Measurements from ENCODE around the gene SETMAR.
"Not testable (repeated sequence)": the region's sequence is repeated elsewhere in the genome, so short reads cannot be mapped to it uniquely, and the experiment has no call there.

The SETMAR gene

DNA sequence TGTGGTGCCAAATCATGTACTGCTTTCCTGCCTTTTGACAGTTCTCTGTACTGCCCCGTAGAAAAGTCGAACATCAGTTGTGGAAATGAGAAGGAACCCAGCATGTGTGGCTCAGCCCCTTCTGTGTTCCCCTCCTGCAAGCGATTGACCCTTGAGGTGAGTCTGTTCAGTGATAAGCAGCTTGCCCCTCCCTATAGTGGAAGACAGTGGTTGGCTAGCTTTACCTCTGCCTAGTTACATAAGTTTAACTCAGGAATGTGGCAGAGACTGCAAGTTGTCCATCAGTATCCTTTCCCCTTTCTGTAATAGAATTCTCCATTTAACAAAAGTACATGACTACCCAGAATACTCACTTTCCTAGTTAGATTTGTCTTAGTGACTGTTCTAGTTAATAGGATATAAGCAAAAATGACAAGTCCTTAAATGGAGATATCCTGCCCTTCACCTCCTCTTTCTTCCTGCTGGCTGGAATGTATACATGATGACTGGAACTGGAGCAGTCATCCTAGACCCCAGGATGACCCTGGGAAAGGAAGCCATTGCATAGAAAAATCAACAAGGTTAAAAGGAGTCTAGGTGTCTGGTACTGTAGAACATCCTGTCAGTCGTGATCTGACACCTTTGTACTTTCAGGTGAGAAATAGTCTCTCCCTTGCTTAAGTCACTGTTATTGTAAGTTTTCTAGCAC is 10.6 kb downstream of the SETMAR start:
- no peak for DNase-seq (ENCODE audit: low read depth)

DNA sequence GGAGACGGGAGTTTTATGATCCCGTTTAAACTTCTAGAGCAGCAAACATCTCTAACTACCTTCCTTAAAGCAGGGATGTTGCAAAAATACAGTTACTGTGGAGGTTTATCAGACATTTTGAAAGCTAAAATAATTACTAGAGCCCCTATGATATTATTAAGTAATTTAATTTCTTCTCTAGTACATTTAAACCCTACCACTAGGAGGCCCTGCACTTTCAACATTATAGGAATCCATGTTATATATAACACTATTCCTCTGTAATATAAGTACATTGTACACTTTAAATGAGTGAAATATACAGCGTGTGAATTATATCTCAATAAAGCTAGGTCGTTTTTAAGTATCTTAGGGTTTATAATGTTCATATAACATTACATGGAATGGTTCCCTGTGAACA is 11.5 kb downstream of the SETMAR start:
- DNase-seq (ENCODE audit: low read depth): no peak

DNA sequence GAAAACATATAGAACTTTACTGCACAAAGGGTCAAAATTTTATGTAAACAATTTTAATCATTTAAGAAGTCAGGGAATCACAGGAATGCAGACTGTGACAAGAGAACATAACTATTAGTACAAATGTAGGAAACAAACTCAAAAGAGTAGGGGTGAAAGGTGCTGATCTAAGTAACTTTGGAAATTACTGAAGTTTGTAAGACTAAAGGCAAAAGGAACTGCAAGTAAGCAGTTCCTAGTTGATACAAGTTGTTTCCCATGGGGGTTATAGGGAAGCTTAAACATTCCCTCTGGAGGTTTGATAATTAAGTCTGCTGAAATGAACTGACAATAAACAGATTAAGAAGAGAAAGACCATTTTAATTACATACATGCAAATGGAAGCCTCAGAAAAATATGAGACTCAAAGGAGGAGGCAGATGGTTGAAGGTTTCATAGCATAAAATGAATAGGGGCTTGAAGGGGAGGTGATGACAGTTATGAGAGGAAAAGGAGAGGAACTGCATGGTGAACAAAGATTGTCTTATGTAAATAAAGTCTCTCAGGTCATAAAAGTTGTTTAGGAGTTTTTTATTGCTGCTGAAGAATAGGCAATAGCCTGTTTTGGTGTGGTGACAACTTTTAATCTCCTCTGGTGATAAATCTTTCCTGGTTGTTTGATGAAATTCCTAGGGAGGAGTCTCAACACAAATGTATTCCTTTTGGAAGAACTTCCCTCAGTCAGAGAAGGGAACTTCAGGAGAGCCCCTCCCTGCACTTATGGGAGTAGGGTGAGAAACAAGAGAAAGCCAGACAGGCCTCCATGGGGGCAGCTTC is 17.1 kb downstream of the SETMAR start:
- no peak for DNase-seq (ENCODE audit: low read depth)

DNA sequence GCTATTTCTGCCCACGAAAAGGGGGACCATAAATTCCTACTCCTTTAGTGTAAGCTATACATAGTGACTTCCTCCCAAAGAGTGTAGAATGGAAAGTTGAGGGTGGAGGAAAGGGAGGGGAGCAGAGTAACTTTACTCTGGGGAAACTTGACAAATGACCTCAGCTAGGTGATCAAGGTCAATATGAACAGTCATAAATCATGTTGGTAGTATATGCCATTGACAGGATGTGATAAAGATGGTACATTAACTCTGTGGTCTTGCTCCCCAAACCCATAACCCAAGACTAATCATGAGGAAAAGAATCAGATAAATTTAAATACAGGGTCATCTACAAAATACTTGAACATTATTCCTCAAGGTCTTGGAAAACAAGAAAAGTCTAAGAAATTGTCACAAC is 18.6 kb downstream of the SETMAR start:
- no peak for DNase-seq (ENCODE audit: low read depth)

- DNase-seq (ENCODE audit: low read depth): no peak
These were observed 19.5 kb downstream of the SETMAR start for GRCh38 chr3:4322635-4323034.

DNA sequence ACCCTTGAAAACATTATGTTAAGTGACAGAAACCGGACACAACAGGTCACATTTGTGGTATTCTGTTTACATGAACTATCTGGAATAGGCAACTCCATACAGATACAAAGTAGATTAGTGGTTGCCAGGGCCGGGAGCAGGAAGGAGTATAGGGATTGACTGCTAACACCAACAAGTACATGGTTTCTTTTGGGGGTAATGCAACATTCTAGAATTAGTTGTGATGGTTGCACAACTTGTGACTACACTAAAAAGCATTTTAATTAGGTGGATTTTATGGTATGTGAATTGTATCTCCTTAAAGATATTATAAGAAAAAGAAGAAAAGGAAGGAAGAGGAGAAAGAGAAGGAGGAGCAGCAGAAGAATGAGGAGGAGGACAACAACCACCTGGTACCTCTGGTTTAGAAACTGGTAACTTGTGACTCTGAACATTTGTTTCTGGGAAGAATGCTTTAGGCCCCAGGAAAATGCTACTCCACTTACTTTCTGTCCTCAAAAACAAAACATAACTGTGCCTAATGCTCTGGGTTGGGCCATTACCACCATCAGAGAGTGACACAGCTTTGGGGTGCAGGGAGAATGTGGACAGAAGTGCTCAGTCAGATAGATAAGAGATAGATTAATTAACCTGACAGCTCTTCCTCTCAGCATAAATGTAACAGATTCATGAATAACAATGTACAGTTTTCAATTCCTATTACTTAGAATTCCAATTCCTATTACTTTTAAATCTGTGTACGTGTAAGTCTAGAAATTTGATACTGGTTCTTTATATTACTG is 20.3 kb downstream of the SETMAR start:
- DNase-seq (ENCODE audit: low read depth): no peak

- DNase-seq (ENCODE audit: low read depth): no peak
These were observed 23.7 kb downstream of the SETMAR start for GRCh38 chr3:4326868-4327267.

- DNase-seq (ENCODE audit: low read depth): not testable (repeated sequence)
These were observed 26.6 kb downstream of the SETMAR start for GRCh38 chr3:4329806-4330205.

DNA sequence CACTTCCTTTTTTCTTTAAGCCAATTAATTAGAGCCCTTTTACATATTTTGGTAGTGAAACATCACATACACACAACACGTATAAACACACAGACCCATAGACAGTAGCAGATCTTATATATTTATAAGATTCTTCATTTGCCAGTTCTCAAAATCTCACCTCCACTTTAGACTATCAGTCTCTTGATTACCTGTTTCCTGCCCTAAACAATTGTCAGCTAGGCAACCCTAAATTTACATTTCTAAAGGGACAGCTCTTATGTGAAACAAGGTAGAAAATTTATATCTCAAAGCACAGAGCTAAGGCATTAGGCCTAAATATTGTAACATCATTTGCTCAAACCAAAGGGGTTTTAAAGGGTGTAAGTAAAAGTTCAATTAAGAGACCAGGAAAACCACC is 28.9 kb downstream of the SETMAR start:
- no peak for DNase-seq (ENCODE audit: low read depth)

GRCh38 chr3:4332574-4332973 is 29.4 kb downstream of the SETMAR start:
- no peak for DNase-seq (ENCODE audit: low read depth)

DNA sequence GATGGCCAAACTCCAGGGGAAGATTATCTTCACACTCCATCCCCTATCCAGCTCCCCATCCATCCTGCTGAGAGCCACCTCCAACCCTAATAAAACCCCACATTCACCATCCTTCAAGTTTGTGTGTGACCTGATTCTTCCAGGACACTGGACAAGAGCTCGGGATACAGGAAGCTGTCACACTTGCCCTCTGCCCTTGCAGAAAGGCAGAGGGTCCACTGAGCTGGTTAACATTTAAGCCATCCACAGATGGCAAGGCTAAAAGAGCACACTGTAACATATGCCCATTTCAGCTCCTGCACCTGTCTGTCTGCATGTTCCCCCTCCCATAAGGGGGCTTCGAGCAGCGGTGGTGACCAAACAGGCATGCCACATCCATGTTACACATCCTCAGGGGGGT is 29.8 kb downstream of the SETMAR start:
- DNase-seq (ENCODE audit: low read depth): no peak

DNA sequence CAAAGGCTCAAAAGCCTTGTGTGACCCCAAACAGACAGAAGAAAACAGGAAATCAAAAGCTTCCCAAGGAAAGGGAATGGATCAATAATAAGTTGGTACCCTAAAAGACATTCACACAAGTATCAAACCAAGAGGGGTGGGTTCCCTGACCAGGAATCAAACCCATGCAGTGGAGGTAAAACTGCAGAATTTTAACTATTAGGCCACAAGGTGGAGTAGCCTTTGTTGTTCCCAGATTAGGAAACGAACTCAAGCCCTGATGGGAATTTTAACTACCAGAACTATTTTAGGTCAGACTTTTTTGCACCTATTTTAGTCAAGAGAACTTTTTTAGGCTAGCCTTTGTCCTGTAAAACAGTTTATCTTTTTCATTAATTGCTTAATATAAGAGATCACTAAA is 31.4 kb downstream of the SETMAR start:
- DNase-seq (ENCODE audit: low read depth): no peak

GRCh38 chr3:4335840-4336562 is 32.8 kb downstream of the SETMAR start:
- no peak for DNase-seq (ENCODE audit: low read depth)

DNA sequence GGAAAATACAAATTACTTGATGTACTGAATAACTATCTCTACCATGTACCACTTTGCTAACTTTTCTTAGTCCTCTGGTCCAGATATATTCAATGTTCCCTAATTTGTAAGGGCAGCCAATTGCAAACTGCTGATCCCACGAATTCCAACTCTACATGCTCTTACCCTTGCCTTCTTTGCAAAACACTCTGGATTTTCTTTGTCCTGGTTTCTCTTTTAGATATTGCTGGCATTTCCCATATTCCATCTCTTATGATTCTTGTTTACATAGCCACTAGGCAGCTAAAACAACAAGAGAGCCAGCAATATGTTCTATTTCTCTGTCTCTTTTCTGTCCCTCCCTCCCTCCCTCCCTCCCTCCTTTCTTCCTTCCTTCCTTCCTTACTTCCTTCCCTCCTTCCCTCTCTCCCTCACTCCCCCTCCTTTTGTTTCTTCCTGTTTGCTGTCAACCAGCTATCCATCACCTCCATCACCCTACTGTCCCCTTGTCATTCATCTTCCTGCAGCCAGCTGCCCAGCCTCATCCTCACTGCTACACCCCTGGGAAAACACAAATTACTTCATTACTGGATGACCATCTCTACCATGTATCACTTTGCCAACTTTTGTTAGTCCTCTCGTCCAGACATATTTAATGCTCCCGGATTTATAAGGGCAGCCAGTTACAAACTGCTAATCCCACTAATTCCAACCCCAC is 33.8 kb downstream of the SETMAR start:
- DNase-seq (ENCODE audit: low read depth): no peak

DNA sequence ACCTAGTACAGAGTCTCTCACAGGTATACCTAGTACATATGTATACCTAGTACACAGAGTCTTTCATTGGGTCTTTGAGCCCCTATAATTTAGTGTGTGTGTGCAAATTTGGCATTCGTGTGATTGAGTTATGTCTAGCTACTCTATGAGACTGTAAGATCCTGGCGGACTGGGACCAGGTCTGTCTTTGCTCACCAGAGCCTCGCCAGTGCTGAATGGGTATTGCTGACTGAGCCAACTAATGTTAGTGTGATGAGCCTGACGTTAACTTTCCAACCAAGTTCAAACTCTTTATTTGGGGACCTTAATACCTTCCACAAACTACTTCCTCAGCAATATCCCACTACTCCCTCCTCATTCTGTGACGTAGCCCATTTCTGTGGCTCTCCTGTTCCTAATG is 35.6 kb downstream of the SETMAR start:
- DNase-seq (ENCODE audit: low read depth): no peak

GRCh38 chr3:4340077-4340410 is 36.9 kb downstream of the SETMAR start:
- no peak for DNase-seq (ENCODE audit: low read depth)

DNA sequence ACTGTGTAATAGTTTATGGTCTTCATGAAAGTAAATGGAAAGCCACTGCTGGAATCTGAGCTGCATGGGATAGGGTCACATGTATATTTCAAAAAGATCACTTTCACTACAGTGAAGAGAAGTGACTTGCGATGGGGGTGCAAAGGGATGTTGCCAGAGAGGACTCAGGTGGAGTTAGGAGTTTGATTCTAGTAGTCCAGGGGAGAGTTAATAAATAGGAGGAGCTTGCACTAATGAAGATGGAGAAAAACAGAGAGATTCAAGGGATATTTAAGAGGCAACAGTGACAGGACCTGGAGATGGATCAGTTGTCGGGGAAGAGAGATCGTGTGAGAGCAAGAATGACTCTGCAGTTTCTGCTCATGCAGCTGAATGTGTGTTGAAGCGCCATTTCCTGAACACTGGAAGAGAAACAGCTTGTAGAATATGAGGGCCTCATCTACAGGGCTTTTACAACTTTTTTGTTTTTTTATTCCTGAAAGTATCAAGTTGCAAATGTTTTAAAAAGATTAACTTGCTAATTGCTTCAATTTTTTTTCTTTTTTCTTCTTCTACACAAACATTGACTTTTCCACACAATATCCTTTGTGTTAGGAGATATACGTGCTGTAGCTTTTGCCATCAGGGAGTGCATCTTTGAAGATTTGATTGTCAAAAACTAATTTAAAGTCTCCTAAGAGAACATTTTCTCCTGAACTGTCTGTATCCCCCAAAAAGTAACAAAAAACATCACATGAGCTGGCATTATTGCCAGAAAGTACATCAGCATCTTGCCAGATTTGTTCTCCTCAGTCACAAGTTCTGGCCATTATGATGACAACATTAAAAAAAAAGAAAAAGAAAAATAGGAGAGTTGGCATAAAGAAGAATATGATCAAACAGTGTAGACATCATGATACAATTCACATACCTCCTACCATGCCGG is 37.5 kb downstream of the SETMAR start:
- no peak for DNase-seq (ENCODE audit: low read depth)

DNA sequence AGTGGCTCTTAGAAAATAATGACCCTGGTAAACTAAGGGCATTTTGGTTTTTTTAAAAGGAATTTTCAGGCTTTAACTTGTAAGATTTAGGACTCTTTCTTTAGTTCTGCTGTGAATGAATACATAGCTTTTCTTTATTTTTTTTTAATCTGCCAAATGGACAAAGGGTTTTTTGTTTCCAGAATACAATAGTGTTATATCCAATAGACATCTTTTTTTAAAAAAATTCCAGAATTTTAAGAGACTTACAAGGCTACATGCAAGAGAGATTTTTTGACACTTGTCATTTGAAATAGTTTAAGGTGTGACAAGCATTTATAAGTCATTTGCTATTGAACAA is 38.1 kb downstream of the SETMAR start:
- DNase-seq (ENCODE audit: low read depth): no peak

GRCh38 chr3:4343258-4343657 is 40.1 kb downstream of the SETMAR start:
- no peak for DNase-seq (ENCODE audit: low read depth)

- peak; percentile 36 for DNase-seq (ENCODE audit: low read depth)
These were observed 47.6 kb downstream of the SETMAR start for GRCh38 chr3:4350789-4351163.
